Lung (tissue), 12 donors: ENCODE results near the gene OXER1. TPM values are rescaled to one million over a fixed set of nuclear protein-coding genes. Genes with fewer than 3 reads are reported as not detected.

Experiments used
- ATAC-seq: fragments of 200-7000 bp; cut with Tn5 transposase; one replicate; pipeline ENCODE4 v1.9.1; 2020; ENCODE audit warnings: moderate number of reproducible peaks; ENCODE audit not compliant: insufficient read depth, low FRiP score
- DNase-seq, 3 donors: peaks; one replicate each; pipeline ENCODE4 v3.0.0-alpha.2; 2013 to 2017
- H3K27ac ChIP-seq, 2 donors: one replicate each; pipeline ENCODE4 v1.5.1; 2013; ENCODE audit warnings: mild to moderate bottlenecking in 2 of 2, moderate library complexity in 2 of 2, control low read depth in 1 of 2, inconsistent platforms in 1 of 2, low read depth in 1 of 2, low read length in 1 of 2
- H3K27me3 ChIP-seq, 3 donors: one replicate each; pipeline ENCODE4 v1.5.1; 2013; ENCODE audit warnings: low read length in 2 of 3; ENCODE audit not compliant: control insufficient read depth in 3 of 3, insufficient read depth in 3 of 3
- H3K36me3 ChIP-seq, 4 donors: one replicate each; pipeline ENCODE4 v1.5.1; 2013; ENCODE audit warnings: low read length in 4 of 4, mild to moderate bottlenecking in 1 of 4, moderate library complexity in 1 of 4; ENCODE audit not compliant: control insufficient read depth in 4 of 4, insufficient read depth in 4 of 4
- H3K4me1 ChIP-seq, 5 donors: one replicate each; pipeline ENCODE4 v1.5.1; 2013; ENCODE audit warnings: low read length in 5 of 5, mild to moderate bottlenecking in 2 of 5, moderate library complexity in 1 of 5; ENCODE audit not compliant: control insufficient read depth in 5 of 5, insufficient read depth in 5 of 5
- H3K4me3 ChIP-seq: one replicate; pipeline ENCODE4 v1.5.1; 2013; ENCODE audit warnings: mild to moderate bottlenecking, control low read depth, moderate library complexity
- H3K9ac ChIP-seq, 2 donors: one replicate each; pipeline ENCODE4 v1.5.1; 2013; ENCODE audit warnings: low read length in 2 of 2, control low read depth in 1 of 2; ENCODE audit not compliant: insufficient read depth in 1 of 2
- H3K9me3 ChIP-seq, 4 donors: one replicate each; pipeline ENCODE4 v1.5.1; 2013; ENCODE audit warnings: low read length in 3 of 4, mild to moderate bottlenecking in 1 of 4, moderate library complexity in 1 of 4; ENCODE audit not compliant: control insufficient read depth in 4 of 4, insufficient read depth in 3 of 4
- CTCF ChIP-seq: IDR thresholded peaks from 2 replicates; pipeline ENCODE4 v1.5.1; 2012; ENCODE audit warnings: mild to moderate bottlenecking; ENCODE audit errors: control extremely low read depth, extremely low read depth
- WGBS, 2 donors: extraction: QIAGEN DNeasy Blood & Tissue Kit; methylation state at CpG; one replicate each; pipeline ENCODE4 v1.1.7; 2013; 5-methylcytosine and 5-hydroxymethylcytosine counted together
- polyA plus RNA-seq, 2 donors: library from polyadenylated mRNA; stranded (reverse); fragments of 200-250 nt; gene quantifications; one replicate each; pipeline ENCODE4 v1.2.1, GENCODE V29; 2013
- total RNA-seq, 2 donors: library from RNA; depleted of rRNA in 1 of 2; stranded (reverse); fragments of >200 nt in 1 of 2; gene quantifications; one replicate each; pipeline ENCODE4 v1.2.1, GENCODE V29; 2014 to 2021
- donor health status: control.
- donor health status: control.
- donor health status: Bipolar disorder and iron deficiency.
- donor health status: healthy.
- donor health status: DM: yes; HTN: yes; CAD: no.

Gene OXER1
- total and polyA plus RNA-seq, 4 donors = 0.59 to 2.1 (median 1.6) TPM

GRCh38 chr2:42768706-42769256 is 4.8 kb upstream of the OXER1 start:
- no peak overlapping the region for H3K4me3 ChIP-seq
- 64 to 67% methylated on average over 3 of the region's 3 CpGs for WGBS, 2 donors

GRCh38 chr2:42767899-42768705 is 4.2 kb upstream of the OXER1 start:
- Histone ChIP-seq H3K9ac (no peak overlapping the region), H3K4me3 (no peak overlapping the region), H3K9me3 (no peaks in the 10 kb centered on the region), H3K4me1 (peaks cover 0 to 3% (median 0%) of the 10 kb centered on the region in 5 donors), H3K27ac (no peak overlapping the region), H3K27me3 (no peaks in the 10 kb centered on the region), H3K36me3 (no peaks in the 10 kb centered on the region)
- ATAC-seq (no peak), DNase-seq (no peak)
- 86 to 94% methylated on average over 14 of the region's 14 CpGs for WGBS, 2 donors
- no peak for TF ChIP-seq CTCF

More at GRCh38 chr2:42768706-42769256, 4.8 kb upstream of the OXER1 start:
- no peak for TF ChIP-seq CTCF
- no peak for DNase-seq
- H3K27ac ChIP-seq = no peak overlapping the region
- H3K9me3 ChIP-seq = no peaks in the 10 kb centered on the region
- no peaks in the 10 kb centered on the region for H3K36me3 ChIP-seq
- no peak for ATAC-seq
- no peaks in the 10 kb centered on the region for H3K4me1 ChIP-seq
- H3K27me3 ChIP-seq = no peaks in the 10 kb centered on the region
- no peak overlapping the region for H3K9ac ChIP-seq

DNA sequence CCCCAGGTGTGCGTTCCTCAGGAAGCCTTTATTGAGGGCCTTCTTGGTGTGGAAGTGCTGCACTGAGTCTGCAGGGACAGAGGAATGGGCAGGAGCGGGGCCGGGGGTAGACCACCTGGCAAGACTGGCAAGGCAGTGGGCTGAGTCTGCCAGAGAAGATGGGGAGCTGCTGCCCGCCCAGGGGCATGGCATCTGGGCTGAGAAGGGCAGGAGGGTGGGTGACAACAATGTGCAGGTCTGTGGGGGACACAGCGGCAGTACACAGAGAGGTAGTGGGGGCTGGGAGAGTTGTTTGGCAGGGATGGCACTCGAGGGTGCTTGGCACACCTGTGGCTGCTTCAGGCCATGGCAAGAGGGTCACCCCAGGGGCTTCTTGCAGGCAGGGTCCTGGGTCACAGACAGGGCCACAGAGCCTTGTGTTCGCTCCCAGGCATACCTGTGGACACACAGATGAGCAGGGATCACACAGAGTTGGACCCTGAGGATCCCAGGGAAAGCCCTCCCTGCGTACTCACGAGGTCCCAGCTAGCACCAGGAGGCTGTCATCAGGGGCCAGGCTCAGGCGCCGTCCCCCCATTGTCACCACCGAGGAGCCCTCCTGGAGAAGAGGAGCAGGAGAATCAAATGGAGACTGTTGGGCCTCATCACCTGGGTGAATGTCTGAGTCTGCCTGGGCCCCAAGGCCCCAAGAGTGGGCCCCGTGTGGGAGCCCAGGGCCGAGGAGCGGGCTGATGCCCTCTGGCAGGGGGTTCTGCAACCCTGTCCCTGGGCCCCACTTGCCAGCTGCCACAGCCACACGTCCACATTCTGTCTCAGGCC is 3.4 kb upstream of the OXER1 start:
- DNase-seq (no peak), ATAC-seq (no peak)
- Histone ChIP-seq H3K36me3 (no peaks in the 10 kb centered on the region), H3K4me3 (no peak overlapping the region), H3K27me3 (no peaks in the 10 kb centered on the region), H3K27ac (no peak overlapping the region), H3K9ac (no peak overlapping the region), H3K9me3 (no peaks in the 10 kb centered on the region), H3K4me1 (peaks cover 0 to 3% (median 0%) of the 10 kb centered on the region in 5 donors)
- TF ChIP-seq CTCF = no peak
- 90 to 93% methylated on average over 16 of the region's 16 CpGs for WGBS, 2 donors
